ENCODE data around the gene CDC123.

The CDC123 gene

GRCh38 chr10:12179606-12180170 is 16.3 kb upstream of the CDC123 start:
- H3K9me3 ChIP-seq (ENCODE audit: insufficient read depth, low read length) = no peaks in the 10 kb centered on the region
- H3K79me2 ChIP-seq (ENCODE audit: low read length) = no peaks in the 10 kb centered on the region
- no peak overlapping the region for H3K9ac ChIP-seq (ENCODE audit: low read length)
- peaks cover 1% of the 10 kb centered on the region for H3K36me3 ChIP-seq (replicated peaks; ENCODE audit: low read depth, low read length)
- H3K4me3 ChIP-seq (ENCODE audit: low read length) = no peak overlapping the region
- H3K4me2 ChIP-seq (ENCODE audit: low read length) = no peak overlapping the region
- H3K4me1 ChIP-seq (ENCODE audit: low read length) = peaks cover 3% of the 10 kb centered on the region; the same call in 1 of the 2 replicates
- no peak overlapping the region for H3K27ac ChIP-seq (ENCODE audit: low read length)
- H4K20me1 ChIP-seq (ENCODE audit: insufficient read depth, low read length) = no peaks in the 10 kb centered on the region
- no peaks in the 10 kb centered on the region for H3K27me3 ChIP-seq (ENCODE audit: low read depth, low read length)
- no peak for TF ChIP-seq CTCF (IDR thresholded peaks at IDR 0.05; ENCODE audit: low read depth, low read length)
- H2AFZ ChIP-seq (ENCODE audit: low read depth, low read length) = no peak overlapping the region

- TF ChIP-seq EZH2phosphoT487 (IDR thresholded peaks at IDR 0.05; ENCODE audit: low read depth) = no peak
- TF ChIP-seq CTCF (IDR thresholded peaks at IDR 0.05; ENCODE audit: low read depth, low read length) = no peak
- Histone ChIP-seq H2AFZ (ENCODE audit: low read depth, low read length) (no peak overlapping the region), H3K79me2 (ENCODE audit: low read length) (no peaks in the 10 kb centered on the region), H4K20me1 (ENCODE audit: insufficient read depth, low read length) (no peaks in the 10 kb centered on the region), H3K27ac (ENCODE audit: low read length) (no peak overlapping the region), H3K4me1 (ENCODE audit: low read length) (peaks cover 3% of the 10 kb centered on the region; the same call in 1 of the 2 replicates), H3K4me3 (ENCODE audit: low read length) (no peak overlapping the region), H3K4me2 (ENCODE audit: low read length) (no peak overlapping the region), H3K9me3 (ENCODE audit: insufficient read depth, low read length) (no peaks in the 10 kb centered on the region), H3K27me3 (ENCODE audit: low read depth, low read length) (no peaks in the 10 kb centered on the region), H3K36me3 (replicated peaks; ENCODE audit: low read depth, low read length) (no peaks in the 10 kb centered on the region), H3K9ac (ENCODE audit: low read length) (no peak overlapping the region)
These were observed 15.6 kb upstream of the CDC123 start for GRCh38 chr10:12180221-12180974.

- H3K9ac ChIP-seq (ENCODE audit: low read length) = no peak overlapping the region
- no peak for TF ChIP-seq EZH2phosphoT487 (IDR thresholded peaks at IDR 0.05; ENCODE audit: low read depth)
- no peak for TF ChIP-seq CTCF (IDR thresholded peaks at IDR 0.05; ENCODE audit: low read depth, low read length)
- peaks cover 3% of the 10 kb centered on the region for H3K36me3 ChIP-seq (replicated peaks; ENCODE audit: low read depth, low read length)
- H3K4me1 ChIP-seq (ENCODE audit: low read length) = peaks cover 3% of the 10 kb centered on the region; the same call in 1 of the 2 replicates
- no peak overlapping the region for H3K4me3 ChIP-seq (ENCODE audit: low read length)
- no peak overlapping the region for H3K27ac ChIP-seq (ENCODE audit: low read length)
- H3K4me2 ChIP-seq (ENCODE audit: low read length) = no peak overlapping the region
- no peaks in the 10 kb centered on the region for H3K9me3 ChIP-seq (ENCODE audit: insufficient read depth, low read length)
- H3K27me3 ChIP-seq (ENCODE audit: low read depth, low read length) = no peaks in the 10 kb centered on the region
- no peak overlapping the region for H2AFZ ChIP-seq (ENCODE audit: low read depth, low read length)
- no peaks in the 10 kb centered on the region for H3K79me2 ChIP-seq (ENCODE audit: low read length)
- H4K20me1 ChIP-seq (ENCODE audit: insufficient read depth, low read length) = no peaks in the 10 kb centered on the region
These were observed 14.8 kb upstream of the CDC123 start for GRCh38 chr10:12181065-12181775.

- Histone ChIP-seq H3K9me3 (ENCODE audit: insufficient read depth, low read length) (no peaks in the 10 kb centered on the region), H3K4me3 (ENCODE audit: low read length) (no peak overlapping the region), H3K4me1 (ENCODE audit: low read length) (peaks cover 3% of the 10 kb centered on the region; the same call in 1 of the 2 replicates), H3K4me2 (ENCODE audit: low read length) (no peak overlapping the region), H3K27me3 (ENCODE audit: low read depth, low read length) (no peaks in the 10 kb centered on the region), H3K27ac (ENCODE audit: low read length) (no peak overlapping the region), H2AFZ (ENCODE audit: low read depth, low read length) (no peak overlapping the region), H3K79me2 (ENCODE audit: low read length) (peaks cover 16% of the 10 kb centered on the region), H3K36me3 (replicated peaks; ENCODE audit: low read depth, low read length) (peaks cover 3% of the 10 kb centered on the region), H4K20me1 (ENCODE audit: insufficient read depth, low read length) (no peaks in the 10 kb centered on the region), H3K9ac (ENCODE audit: low read length) (no peak overlapping the region)
- TF ChIP-seq CTCF (IDR thresholded peaks at IDR 0.05; ENCODE audit: low read depth, low read length) (no peak), EZH2phosphoT487 (IDR thresholded peaks at IDR 0.05; ENCODE audit: low read depth) (no peak)
These were observed 11.8 kb upstream of the CDC123 start for GRCh38 chr10:12184165-12184564.

Data from OCI-LY3 (cell line).